Measurements from ENCODE around the gene PHACTR3. TPM values are rescaled to one million over a fixed set of nuclear protein-coding genes. Genes with fewer than 3 reads are reported as not detected.

PHACTR3 gene
- total and polyA plus RNA-seq, 2 donors (not counting 3 experiments of a cell fraction or from before 2014, with no cell fraction given): not detected

DNA sequence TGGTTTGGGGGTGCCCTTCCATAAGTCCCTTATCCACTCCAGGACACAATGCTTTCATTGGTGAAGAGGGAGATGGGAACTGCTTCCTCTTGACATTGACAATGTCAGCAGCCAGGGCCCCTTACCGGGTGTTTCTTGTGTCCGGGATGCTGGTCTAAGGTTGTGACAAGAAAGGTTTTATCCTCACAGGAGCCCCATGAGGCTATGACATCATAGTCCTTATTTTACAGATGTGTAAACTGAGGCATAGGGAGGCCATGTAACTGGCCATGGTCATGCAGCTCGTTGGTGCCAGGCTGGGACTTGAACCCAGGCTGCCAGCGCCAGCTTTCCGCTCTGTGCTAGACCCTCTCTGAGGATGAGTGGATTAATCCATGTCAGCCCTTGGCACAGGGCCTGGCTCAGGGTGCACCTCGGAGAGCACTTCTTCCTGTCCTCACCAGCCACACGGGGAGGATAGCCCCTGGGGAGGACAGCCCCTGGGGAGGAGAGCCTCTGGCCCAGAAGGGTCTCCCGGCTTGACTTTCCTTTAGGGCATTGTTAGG lies 171.8 kb downstream of the PHACTR3 start:
- ChIA-PET CTCF (no interaction called here), POLR2A (no interaction called here)
- Histone ChIP-seq H3K9me1 (replicated peaks; ENCODE audit: control insufficient read depth, extremely low read depth, insufficient read depth, low read length) (no peaks in the 10 kb centered on the region), H2AFZ (ENCODE audit: low read depth, low read length) (no peak overlapping the region), H3K4me2 (ENCODE audit: insufficient read depth, low read length) (no peak overlapping the region), H3K9me3 (replicated peaks; ENCODE audit: control insufficient read depth, insufficient read depth, low read length) (no peaks in the 10 kb centered on the region), H3K36me3 (ENCODE audit: control insufficient read depth in 2 of 2, extremely low read depth in 1 of 2, insufficient read depth in 2 of 2, low read length in 2 of 2) (no peaks in the 10 kb centered on the region), H3K4me3 (replicated peaks in 1 of 3; ENCODE audit: insufficient read depth in 1 of 3, low read depth in 1 of 3, low read length in 3 of 3) (no peak overlapping the region), H3K27ac (ENCODE audit: insufficient read depth, low read depth, low read length) (no peak overlapping the region), H3K79me2 (ENCODE audit: control insufficient read depth, insufficient read depth, low read length) (no peaks in the 10 kb centered on the region), H3K9ac (replicated peaks; ENCODE audit: extremely low read depth, insufficient read depth, low read length) (no peak overlapping the region), H3K27me3 (ENCODE audit: control insufficient read depth in 2 of 2, insufficient read depth in 2 of 2, low read length in 2 of 2) (no peaks in the 10 kb centered on the region), H3K4me1 (ENCODE audit: control insufficient read depth, extremely low read depth, insufficient read depth, low read length) (no peaks in the 10 kb centered on the region), H4K20me1 (replicated peaks; ENCODE audit: control insufficient read depth, extremely low read depth, insufficient read depth, low read length) (no peaks in the 10 kb centered on the region)
- no peak for DNase-seq (ENCODE audit: low read depth, low spot score)
- intact Hi-C loops (cut with micrococcal nuclease) (no loop called here), dilution Hi-C loops (cut with MboI; ENCODE audit: extremely low pct_ligation_motif_present, low sequenced_read_pairs) (no loop called here)
- BruUV-seq (replicated peaks): no TSS peak
- no peak for FAIRE-seq
- no peak for TF ChIP-seq POLR2A (IDR thresholded peaks at IDR 0.05; ENCODE audit: low read depth, low read length)
- no peak for TF ChIP-seq GATA2 (IDR thresholded peaks at IDR 0.05; ENCODE audit: insufficient read depth, insufficient read length, low read depth, low read length)
- no peak for TF ChIP-seq POLR2AphosphoS5 (IDR thresholded peaks at IDR 0.05; ENCODE audit: insufficient read depth, low read depth, low read length)
- TF ChIP-seq MYC (IDR thresholded peaks at IDR 0.05; ENCODE audit: low read depth, low read length): no peak
- TF ChIP-seq, protein P1, sequence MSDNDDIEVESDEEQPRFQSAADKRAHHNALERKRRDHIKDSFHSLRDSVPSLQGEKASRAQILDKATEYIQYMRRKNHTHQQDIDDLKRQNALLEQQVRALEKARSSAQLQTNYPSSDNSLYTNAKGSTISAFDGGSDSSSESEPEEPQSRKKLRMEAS (IDR thresholded peaks at IDR 0.05; ENCODE audit: insufficient read depth, insufficient read length): no peak
- no peak for TF ChIP-seq JUN (IDR thresholded peaks at IDR 0.05; ENCODE audit: borderline replicate concordance, insufficient read depth, insufficient read length, low read depth)
- no peak for TF ChIP-seq EZH2 (IDR thresholded peaks at IDR 0.05; ENCODE audit: borderline replicate concordance, low read depth, low read length, severe bottlenecking)
- TF ChIP-seq, protein P2, sequence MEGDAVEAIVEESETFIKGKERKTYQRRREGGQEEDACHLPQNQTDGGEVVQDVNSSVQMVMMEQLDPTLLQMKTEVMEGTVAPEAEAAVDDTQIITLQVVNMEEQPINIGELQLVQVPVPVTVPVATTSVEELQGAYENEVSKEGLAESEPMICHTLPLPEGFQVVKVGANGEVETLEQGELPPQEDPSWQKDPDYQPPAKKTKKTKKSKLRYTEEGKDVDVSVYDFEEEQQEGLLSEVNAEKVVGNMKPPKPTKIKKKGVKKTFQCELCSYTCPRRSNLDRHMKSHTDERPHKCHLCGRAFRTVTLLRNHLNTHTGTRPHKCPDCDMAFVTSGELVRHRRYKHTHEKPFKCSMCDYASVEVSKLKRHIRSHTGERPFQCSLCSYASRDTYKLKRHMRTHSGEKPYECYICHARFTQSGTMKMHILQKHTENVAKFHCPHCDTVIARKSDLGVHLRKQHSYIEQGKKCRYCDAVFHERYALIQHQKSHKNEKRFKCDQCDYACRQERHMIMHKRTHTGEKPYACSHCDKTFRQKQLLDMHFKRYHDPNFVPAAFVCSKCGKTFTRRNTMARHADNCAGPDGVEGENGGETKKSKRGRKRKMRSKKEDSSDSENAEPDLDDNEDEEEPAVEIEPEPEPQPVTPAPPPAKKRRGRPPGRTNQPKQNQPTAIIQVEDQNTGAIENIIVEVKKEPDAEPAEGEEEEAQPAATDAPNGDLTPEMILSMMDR (IDR thresholded peaks at IDR 0.05; ENCODE audit: extremely low read depth in 1 of 2, insufficient read depth in 1 of 2, low read depth in 1 of 2, low read length in 2 of 2): no peak
- no peak for TF ChIP-seq FOS (IDR thresholded peaks at IDR 0.05; ENCODE audit: borderline replicate concordance, insufficient read depth, low read length)
